HuH-7 (cell line): ENCODE data around the gene B3GALNT2.
"Not testable (repeated sequence)": the region's sequence is repeated elsewhere in the genome, so short reads cannot be mapped to it uniquely, and the experiment has no call there.

ENCODE experiments used
- DNase-seq: peaks from one replicate; pipeline ENCODE4 v3.0.0; 2011; ENCODE audit warnings: low spot score

B3GALNT2 gene

GRCh38 chr1:235504122-235504493 is at the start of gene B3GALNT2:
B3GALNT2 (minus strand) TSS chr1:235504452; CDS start chr1:235504252, 200 bp downstream.
- no peak for DNase-seq

- no peak for DNase-seq
Measured at GRCh38 chr1:235553112-235553551, 48.9 kb upstream of the B3GALNT2 start.

GRCh38 chr1:235552146-235552716 is 48.0 kb upstream of the B3GALNT2 start:
- no peak for DNase-seq

GRCh38 chr1:235549351-235550139 is 45.3 kb upstream of the B3GALNT2 start:
- DNase-seq: no peak

- DNase-seq: not testable (repeated sequence)
Measured at GRCh38 chr1:235546369-235547155, 42.3 kb upstream of the B3GALNT2 start.

- no peak for DNase-seq
Measured at GRCh38 chr1:235545292-235545930, 41.2 kb upstream of the B3GALNT2 start.

GRCh38 chr1:235542845-235543244 is 38.6 kb upstream of the B3GALNT2 start:
- not testable (repeated sequence) for DNase-seq

GRCh38 chr1:235533476-235534168 is 29.4 kb upstream of the B3GALNT2 start:
- DNase-seq: no peak

GRCh38 chr1:235532360-235532759 is 28.1 kb upstream of the B3GALNT2 start:
- DNase-seq: no peak

- peak; percentile 34 for DNase-seq
Measured at GRCh38 chr1:235527196-235527814, 23.1 kb upstream of the B3GALNT2 start.

GRCh38 chr1:235525314-235525713 is 21.1 kb upstream of the B3GALNT2 start:
- DNase-seq: no peak

- DNase-seq: no peak
Measured at GRCh38 chr1:235516862-235517446, 12.7 kb upstream of the B3GALNT2 start.

- DNase-seq: no peak
Measured at GRCh38 chr1:235515844-235516512, 11.7 kb upstream of the B3GALNT2 start.

- DNase-seq: no peak
Measured at GRCh38 chr1:235513495-235514366, 9.5 kb upstream of the B3GALNT2 start.

GRCh38 chr1:235511470-235512240 is 7.4 kb upstream of the B3GALNT2 start:
- DNase-seq: no peak

- DNase-seq: no peak
Measured at GRCh38 chr1:235510823-235511222, 6.6 kb upstream of the B3GALNT2 start.

GRCh38 chr1:235507623-235508022 is 3.4 kb upstream of the B3GALNT2 start:
- no peak for DNase-seq

- DNase-seq: peak; percentile 94
Measured at GRCh38 chr1:235504494-235505222, 406 bp upstream of the B3GALNT2 start.
